Measurements from ENCODE around the gene DCTN5.
A peak's percentile ranks its signal among the peaks of the same experiment; 100 is the strongest.

The DCTN5 gene

GRCh38 chr16:23678430-23679273 is 37.4 kb downstream of the DCTN5 start, which contains the start of gene PLK1:
Gene PLK1, plus strand, starts transcription at chr16:23678889. Its CDS starts 44 bp downstream, at chr16:23678933.
- TF ChIP-seq ZNF274 (IDR thresholded peaks at IDR 0.05; ENCODE audit: low read depth, low read length): no peak

GRCh38 chr16:23679274-23679985 is 38.2 kb downstream of the DCTN5 start:
- no peak for TF ChIP-seq ZNF274 (IDR thresholded peaks at IDR 0.05; ENCODE audit: low read depth, low read length)
- H3K4me3 ChIP-seq (ENCODE audit: low read length): peak overlapping the region; percentile 74

More at GRCh38 chr16:23678430-23679273, 37.4 kb downstream of the DCTN5 start, which contains the start of gene PLK1:
- peak within 1 kb of the TSS; percentile 74 for H3K4me3 ChIP-seq (ENCODE audit: low read length)

GRCh38 chr16:23679986-23680336 is 38.7 kb downstream of the DCTN5 start:
- TF ChIP-seq ZNF274 (IDR thresholded peaks at IDR 0.05; ENCODE audit: low read depth, low read length): no peak
- peak overlapping the region; percentile 74 for H3K4me3 ChIP-seq (ENCODE audit: low read length)

GRCh38 chr16:23682181-23682580 is 40.9 kb downstream of the DCTN5 start:
- H3K4me3 ChIP-seq (ENCODE audit: low read length): no peak overlapping the region
- TF ChIP-seq ZNF274 (IDR thresholded peaks at IDR 0.05; ENCODE audit: low read depth, low read length): no peak

- no peak overlapping the region for H3K4me3 ChIP-seq (ENCODE audit: low read length)
- TF ChIP-seq ZNF274 (IDR thresholded peaks at IDR 0.05; ENCODE audit: low read depth, low read length): no peak
Observed at GRCh38 chr16:23683487-23683886, 42.2 kb downstream of the DCTN5 start.

GRCh38 chr16:23687034-23687808 is 46.0 kb downstream of the DCTN5 start:
- H3K4me3 ChIP-seq (ENCODE audit: low read length): no peak overlapping the region
- no peak for TF ChIP-seq ZNF274 (IDR thresholded peaks at IDR 0.05; ENCODE audit: low read depth, low read length)

- no peak for TF ChIP-seq ZNF274 (IDR thresholded peaks at IDR 0.05; ENCODE audit: low read depth, low read length)
- H3K4me3 ChIP-seq (ENCODE audit: low read length): no peak overlapping the region
Observed at GRCh38 chr16:23689442-23690187, 48.3 kb downstream of the DCTN5 start.

GRCh38 chr16:23690771-23691482 is 49.7 kb downstream of the DCTN5 start:
- no peak overlapping the region for H3K4me3 ChIP-seq (ENCODE audit: low read length)
- no peak for TF ChIP-seq ZNF274 (IDR thresholded peaks at IDR 0.05; ENCODE audit: low read depth, low read length)

- H3K4me3 ChIP-seq (ENCODE audit: low read length): no peak overlapping the region
- no peak for TF ChIP-seq ZNF274 (IDR thresholded peaks at IDR 0.05; ENCODE audit: low read depth, low read length)
Observed at GRCh38 chr16:23691483-23692189, 50.4 kb downstream of the DCTN5 start.

- no peak for TF ChIP-seq ZNF274 (IDR thresholded peaks at IDR 0.05; ENCODE audit: low read depth, low read length)
Observed at GRCh38 chr16:23692190-23692837, 51.0 kb downstream of the DCTN5 start.

GRCh38 chr16:23694265-23694643 is 53.0 kb downstream of the DCTN5 start:
- no peak for TF ChIP-seq ZNF274 (IDR thresholded peaks at IDR 0.05; ENCODE audit: low read depth, low read length)
- no peak overlapping the region for H3K4me3 ChIP-seq (ENCODE audit: low read length)

More at GRCh38 chr16:23692190-23692837, 51.0 kb downstream of the DCTN5 start:
- H3K4me3 ChIP-seq (ENCODE audit: low read length): no peak overlapping the region
